Medulla oblongata (tissue), 1 donor: ENCODE results near the gene APOBEC3F.
"Not testable (repeated sequence)": the region's sequence is repeated elsewhere in the genome, so short reads cannot be mapped to it uniquely, and the experiment has no call there.

ENCODE experiments used
- DNase-seq: peaks from one replicate; pipeline ENCODE4 v3.0.0-alpha.2; 2015; ENCODE audit errors: extremely low spot score

The APOBEC3F gene

DNA sequence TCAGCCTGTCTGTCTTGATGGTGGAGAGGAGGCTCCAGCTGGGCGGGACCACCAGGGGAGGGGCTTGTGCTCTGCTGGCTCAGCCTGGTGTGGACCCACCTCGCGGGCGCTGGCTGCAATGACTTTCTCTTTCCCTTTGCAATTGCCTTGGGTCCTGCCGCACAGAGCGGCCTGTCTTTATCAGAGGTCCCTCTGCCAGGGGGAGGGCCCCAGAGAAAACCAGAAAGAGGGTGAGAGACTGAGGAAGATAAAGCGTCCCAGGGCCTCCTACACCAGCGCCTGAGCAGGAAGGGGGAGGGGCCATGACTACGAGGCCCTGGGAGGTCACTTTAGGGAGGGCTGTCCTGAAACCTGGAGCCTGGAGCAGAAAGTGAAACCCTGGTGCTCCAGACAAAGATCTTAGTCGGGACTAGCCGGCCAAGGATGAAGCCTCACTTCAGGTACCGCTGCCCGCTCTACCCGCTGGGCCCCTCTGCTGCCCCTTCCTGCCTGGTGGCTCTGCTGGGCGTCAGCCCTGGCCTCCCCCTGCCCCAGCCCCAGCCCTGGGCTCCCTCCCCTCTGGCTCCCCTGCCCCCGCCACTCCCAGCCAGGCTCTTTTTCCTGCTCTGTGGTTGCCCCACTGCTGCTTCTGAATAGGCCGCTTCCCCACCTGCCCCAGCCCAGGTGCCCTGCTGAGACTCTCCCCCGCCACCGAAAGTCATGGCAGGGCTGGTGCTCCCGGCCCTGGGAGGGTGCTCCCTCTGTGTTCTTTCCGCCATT is at the start of gene APOBEC3F:
APOBEC3F (plus strand) TSS at position 327 of the 759 bp plus-strand sequence; CDS start at position 424, 97 bp downstream.
- DNase-seq = peak; percentile 10

DNA sequence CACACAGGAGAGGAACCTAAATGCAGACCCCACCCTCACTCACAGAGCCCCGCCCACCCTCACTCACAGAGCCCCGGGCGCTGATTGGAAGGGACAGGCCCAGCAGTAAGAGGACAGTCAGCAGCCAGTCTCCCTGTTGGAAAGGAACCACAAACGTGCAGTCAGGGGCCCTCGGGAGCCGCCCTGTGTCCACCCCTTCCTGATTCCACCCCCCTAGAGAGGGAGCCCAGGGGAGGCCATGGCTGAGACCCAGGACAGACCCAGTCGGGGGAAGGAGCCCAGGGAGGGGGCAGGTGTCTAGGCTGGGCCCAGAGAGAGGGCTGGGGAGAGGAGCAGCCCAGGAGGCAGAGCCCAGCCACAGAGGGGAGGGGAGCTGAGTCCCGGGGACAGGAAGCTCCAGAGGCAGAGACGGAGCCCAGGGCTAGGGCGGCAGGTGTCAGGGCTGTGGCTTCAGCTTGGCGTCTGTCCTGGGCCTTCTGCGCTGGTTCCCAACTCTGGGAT is 47.7 kb upstream of the APOBEC3F start:
- not testable (repeated sequence) for DNase-seq

DNA sequence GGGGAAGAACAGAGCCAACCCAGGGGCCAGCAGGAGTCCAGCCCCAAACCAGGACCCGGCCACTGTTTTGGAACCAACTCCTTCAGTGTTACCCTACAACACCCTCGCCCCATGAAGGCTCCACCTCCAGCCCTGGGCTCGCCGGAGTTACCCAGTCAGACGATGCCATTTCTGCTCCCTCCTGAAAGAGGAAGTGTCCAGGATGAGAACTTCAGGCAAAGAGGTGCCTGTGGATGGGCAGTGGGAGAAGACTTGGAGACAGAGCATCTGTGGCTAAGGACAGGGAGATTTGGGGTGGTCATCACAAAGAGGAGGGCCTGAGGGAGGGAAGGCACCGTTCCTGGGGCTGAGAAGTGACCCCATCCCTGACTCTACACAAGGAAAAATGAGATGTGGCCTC is 44.6 kb upstream of the APOBEC3F start:
- no peak for DNase-seq

DNA sequence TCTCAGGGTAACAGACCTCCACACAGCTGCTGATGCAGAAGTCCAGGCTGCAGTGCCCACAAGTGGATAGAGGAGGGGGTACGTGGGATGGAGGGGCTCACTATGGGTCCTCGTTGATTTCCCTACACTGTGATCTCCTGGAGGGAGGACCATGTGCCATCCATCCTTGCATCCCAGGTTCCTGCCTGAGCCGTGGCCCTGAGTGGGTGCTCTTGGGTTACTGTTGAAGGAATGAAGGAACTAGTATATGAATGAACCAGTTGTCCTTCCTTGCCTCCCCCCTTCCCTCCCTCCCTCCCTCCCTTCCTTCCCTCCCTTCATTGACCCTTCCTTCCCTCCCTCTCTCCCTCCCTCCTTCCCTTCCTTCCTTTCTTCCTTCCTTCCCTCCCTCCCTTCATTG is 43.1 kb upstream of the APOBEC3F start:
- no peak for DNase-seq

DNA sequence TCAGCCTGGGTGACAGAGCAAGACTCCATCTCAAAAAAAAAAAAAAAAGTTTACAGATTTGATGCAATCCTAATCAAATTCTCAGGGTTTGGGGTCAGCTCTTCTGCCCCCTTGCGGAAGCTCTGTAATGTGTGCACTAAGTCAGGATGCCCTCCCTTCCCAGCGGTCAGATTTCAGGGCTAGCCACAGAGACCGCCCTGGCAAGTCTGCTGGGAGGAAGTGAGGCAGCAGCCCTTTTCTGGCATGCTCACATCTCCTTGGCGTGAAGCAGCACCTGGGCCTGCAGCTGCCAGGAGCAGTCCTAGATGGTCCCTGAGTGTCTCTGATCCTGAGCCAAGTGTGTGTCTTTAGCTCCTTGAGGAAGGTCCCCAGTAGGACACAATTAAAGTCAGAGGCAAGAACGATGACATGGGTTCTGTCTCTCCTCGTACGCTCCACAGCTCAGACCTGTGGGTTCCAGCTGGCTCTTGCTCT is 37.5 kb upstream of the APOBEC3F start:
- peak; percentile 83 for DNase-seq

DNA sequence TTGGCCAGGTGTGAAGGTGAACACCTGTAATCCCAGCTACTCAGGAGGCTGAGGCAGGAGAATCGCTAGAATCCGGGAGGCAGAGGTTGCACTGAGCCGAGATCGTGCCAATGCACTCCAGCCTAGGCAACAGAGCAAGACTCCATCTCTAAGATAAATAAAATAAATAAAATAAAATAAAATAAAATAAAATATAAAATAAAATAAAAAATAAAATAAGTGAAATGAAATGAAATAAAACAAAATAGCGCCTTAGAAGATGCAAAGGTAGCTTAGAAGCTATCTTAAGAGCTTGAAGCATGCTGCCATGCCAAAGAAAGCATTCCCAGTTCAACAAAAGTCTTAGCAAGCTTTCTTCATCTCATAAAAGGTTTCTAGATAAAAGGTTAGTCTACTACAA is 33.5 kb upstream of the APOBEC3F start:
- no peak for DNase-seq

DNA sequence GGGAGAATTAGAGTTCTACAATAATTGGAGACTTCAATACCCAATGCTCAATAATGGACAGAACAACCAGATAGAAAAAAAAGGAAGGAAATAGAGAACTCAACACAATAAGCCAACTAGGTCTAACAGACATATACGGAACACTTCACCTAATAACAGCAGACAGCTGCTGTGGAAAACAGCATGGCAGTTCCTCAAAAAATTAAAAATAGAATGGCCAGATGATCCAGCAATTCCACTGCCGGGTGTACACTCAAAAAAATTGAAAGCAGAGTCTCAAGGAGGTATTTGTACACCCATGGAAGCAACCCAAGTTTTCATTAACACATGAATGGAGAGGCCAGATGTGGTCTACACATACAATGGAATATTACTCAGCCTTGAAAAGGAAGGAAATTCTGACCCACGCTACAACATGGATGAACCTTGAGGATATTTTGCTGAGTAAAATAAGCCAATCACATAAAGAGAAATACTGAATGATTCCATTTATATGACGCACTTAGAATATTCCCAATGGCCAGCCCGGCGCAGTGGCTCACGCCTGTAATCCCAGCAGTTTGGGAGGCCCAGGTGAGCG is 32.3 kb upstream of the APOBEC3F start:
- not testable (repeated sequence) for DNase-seq

DNA sequence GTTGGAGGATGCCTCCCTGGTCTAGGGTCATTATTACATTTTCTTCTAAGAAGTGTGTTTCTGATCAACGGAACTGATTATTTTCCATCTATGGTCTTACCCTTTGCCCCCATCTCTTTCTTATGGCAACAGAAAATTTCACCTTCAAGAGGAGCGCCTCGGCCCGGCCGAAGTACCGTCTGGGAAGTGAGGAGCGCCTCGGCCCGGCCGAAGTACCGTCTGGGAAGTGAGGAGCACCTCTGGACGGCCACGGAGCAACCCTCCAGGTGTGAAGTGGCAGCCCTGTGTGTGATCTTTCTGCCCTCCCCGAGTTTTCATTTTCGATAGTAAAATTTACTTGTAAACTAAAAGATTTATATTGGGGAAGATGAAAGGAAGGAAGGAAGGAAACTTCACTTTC is 29.7 kb upstream of the APOBEC3F start:
- no peak for DNase-seq

DNA sequence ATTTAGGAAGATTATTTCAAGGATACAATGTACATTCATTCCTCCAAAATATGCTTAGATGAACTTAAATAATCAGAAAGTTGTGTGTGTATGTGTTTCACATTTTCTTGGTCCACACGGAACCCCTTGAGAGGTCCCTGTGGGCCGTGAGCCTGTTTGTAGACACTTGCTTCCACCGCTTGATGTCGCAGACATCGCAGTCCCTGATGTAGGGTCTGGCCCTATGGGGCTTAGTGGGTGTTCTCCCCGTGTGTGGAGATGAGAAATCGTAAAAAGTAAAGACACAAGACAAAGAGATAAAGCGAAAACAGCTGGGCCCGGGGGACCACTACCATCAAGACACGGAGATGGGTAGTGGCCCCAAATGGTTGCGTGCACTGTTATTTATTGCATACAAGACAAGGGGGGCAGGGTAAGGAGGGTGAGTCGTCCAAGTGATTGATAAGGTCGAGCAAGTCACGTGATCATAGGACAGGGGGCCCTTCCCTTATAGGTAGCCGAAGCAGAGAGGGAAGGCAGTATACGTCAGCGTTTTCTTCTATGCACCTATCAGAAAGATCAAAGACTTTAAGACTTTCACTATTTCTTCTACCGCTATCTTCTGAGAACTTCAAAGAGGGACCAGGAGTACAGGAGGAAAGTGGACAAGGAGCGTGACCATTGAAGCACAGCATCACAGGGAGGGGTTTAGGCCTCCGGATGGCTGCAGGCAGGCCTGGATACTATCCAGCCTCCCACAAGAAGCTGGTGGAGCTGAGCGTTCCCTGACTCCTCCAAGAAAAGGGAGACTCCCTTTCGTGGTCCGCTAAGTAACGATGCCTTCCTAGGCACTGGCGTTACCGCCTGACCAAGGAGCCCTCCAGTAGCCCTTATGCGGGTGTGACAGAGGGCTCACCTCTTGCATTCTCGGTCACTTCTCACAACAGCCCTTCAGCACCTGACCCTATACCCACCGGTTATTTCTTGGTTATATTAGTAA is 27.8 kb upstream of the APOBEC3F start:
- DNase-seq = no peak

DNA sequence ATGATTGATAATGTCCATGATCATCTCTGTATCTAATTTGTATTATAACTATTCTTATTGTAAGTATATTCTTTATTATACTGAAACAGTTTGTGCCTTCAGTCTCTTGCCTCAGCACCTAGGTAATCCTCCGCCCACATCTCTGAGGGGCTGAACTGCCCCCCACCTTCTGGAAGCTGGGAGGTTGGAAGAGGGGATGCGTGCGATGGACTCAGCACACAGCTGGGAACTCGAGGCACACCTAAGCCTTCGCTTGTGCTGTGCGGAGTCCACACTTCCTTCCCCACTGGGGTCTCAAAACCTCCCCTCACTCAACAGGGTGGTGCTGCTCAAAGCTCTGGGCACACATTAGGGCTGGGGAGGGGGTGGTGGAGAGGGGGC is 27.1 kb upstream of the APOBEC3F start:
- DNase-seq = not testable (repeated sequence)

DNA sequence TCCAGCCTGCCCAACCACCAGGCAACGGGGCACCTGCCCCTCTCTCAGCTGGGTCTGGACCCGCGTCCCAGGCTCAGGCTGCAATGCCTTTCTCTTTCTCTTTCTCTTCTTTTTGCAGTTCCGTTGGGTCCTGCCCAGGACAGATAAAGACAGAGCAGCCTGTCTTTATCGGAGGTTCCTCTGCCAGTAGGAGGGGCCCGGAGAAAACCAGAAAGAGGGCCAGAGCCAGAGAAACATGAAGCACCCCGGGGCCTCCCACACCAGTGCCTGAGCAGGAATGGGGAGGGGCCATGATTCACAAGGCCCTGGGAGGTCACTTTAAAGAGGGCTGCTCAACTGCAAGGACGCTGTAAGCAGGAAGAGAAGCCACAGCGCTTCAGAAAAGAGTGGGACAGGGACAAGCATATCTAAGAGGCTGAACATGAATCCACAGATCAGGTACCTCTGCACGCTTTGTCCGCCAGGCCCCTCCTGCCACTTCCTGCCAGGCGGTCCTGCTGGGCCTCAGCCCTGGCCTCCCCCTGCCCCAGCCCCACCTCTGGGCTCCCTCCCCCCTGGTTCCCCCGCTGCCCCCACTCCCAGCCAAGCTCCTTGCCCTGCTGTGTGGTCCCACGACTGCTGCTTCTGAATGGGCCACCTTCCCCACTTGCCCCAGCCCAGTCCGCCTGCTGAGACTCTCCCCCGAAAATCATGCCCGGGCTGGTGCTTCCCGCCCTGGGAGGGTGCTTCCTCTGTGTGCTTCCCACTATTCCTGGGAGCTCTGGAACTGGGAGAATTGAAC is 26.5 kb upstream of the APOBEC3F start, which contains the start of gene APOBEC3C:
APOBEC3C (plus strand) TSS at position 316 of the 781 bp plus-strand sequence; CDS start at position 422, 106 bp downstream.
- DNase-seq = peak; percentile 76

DNA sequence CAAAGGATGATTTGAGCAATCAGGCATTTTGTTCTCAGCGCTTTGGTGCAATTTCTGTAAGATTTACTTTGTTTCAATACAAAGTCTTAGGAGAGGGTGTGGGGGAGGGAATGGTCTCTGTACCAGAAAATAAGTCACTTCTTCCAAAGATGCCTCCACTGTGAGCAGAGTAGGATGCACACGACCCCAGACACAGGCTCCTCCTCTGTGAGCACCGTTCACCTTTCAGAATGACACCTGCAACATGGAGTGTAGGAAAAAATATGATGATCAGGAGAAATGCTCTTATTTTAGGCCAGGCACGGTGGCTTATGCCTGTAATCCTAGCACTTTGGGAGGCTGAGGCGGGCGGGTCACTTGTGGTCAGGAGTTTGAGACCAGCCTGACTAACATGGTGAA is 25.9 kb upstream of the APOBEC3F start:
- DNase-seq = not testable (repeated sequence)

DNA sequence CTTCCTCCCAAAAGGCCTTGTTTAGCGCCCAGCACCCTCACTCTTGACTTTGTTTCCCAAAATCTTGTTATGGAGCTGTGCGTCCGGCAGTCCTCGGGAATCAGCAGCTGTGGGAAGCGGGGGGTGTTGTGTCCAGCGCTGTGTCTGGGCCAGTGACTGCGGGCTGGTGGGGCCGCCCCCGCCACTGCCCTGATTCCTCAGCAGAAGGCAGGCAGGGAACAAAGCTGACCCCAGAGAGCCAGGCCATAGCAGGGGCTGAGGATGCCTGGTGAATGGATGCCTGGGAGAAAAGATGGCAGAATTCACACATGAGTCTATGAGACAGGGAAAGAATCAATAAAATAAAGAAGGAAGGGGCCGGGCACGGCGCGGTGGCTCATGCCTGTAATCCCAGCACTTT is 24.1 kb upstream of the APOBEC3F start:
- no peak for DNase-seq

DNA sequence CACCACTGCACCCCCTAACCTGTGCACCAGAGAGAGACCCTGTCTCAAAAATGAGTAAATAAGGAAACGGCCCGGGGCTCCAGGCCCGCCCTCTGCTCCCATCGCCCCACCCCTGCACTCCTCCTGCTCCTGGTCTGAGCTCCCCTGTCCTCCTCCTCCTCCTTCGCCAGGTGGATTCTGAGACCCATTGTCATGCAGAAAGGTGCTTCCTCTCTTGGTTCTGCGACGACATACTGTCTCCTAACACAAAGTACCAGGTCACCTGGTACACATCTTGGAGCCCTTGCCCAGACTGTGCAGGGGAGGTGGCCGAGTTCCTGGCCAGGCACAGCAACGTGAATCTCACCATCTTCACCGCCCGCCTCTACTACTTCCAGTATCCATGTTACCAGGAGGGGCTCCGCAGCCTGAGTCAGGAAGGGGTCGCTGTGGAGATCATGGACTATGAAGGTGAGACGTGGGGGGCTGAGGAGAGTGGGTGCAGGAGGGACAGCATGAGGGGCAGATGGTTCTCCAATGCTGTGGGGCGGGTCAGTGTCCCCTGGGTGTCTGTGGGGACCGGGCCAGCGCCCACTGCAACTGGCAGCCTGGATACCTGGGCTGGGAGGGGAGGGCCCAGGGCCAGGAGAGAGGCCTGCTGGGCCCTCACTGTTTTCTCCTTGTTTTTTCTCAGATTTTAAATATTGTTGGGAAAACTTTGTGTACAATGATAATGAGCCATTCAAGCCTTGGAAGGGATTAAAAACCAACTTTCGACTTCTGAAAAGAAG is 22.9 kb upstream of the APOBEC3F start:
- DNase-seq = no peak

DNA sequence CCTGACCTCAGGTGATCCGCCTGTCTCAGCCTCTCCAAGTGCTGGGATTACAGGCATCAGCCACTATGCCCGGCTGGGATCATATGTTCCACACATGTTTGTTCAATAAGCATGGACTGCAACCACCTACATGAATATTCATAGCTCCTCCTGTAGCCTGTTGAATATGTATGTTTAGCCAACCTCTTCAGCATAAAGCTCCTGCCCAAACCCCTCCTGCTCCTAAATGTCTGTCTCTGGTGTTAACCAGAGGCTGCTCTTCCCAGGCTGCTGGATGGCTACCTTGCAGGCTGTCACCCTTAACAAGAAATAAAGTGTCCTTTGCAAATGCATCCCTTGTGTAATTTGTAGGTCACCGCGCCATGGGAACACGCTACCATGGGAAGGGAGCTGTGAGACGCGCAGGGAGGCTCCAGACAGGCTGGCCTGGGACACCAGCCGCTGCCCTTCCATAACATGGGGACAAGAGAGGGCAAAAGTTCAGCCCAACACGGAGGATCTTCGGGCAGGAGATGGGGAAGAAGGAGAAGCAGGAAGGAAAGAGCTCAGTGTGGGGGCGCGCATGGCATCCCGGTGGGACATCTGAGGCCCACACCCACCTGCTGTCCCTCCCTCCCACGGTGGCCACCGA is 20.5 kb upstream of the APOBEC3F start:
- DNase-seq = not testable (repeated sequence)

DNA sequence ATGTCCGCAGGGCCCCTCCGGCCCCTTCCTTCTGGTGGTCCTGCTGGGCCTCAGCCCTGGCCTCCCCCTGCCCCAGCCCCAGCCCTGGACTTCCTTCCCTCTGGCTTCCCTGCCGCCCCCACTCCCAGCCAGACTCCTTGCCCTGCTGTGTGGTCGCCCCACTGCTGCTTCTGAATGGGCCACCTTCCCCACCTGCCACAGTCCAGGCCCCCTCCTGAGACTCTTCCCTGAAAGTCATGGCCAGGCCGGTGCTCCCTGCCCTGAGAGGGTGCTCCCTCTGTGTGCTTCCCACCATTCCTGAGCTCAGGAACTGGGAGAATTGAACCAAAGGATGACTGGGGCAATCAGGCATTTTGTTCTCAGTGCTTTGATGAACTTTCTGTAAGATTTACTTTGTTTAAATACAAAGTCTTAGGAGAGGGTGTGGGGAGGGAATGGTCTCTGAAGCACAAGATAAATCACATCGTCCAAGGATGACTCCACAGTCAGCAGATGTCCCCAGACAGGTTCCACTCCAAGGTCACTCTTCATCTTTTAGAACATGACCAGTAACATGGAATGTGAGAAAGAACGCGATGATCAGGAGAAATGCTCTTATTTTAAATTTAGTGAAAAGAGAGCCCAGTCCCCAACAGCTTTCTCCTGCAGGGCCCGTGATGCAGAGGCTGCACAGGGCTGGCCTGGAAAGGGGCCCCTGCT is 19.0 kb upstream of the APOBEC3F start:
- DNase-seq = no peak

DNA sequence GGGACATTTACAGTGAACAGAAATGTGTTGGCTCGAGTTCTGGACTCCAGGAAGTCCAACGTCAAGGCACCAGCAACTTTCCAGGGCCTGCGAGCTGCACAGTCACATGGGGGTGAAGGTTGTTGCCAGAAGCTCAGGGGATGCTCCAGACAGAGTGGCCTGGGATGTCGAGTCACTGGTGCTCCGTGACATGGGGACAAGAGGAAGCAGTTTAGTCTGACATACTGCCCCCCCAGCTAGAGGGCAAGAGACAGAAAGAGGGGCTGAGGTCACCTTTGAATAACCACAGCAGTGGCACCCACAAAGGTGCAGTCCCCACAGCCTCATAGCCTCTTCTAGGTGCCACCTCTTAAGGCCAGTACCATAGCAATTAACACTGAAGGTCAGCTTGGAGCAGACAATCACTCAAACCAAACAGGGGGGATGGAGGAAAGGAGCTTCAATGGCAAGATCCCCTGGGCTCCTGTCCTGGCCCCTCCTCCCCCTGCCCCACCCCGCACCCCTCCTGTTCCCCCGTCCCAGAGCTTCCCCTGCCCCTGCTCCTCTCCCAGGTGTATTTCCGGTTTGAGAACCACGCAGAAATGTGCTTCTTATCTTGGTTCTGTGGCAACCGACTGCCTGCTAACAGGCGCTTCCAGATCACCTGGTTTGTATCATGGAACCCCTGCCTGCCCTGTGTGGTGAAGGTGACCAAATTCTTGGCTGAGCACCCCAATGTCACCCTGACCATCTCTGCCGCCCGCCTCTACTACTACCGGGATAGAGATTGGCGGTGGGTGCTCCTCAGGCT is 15.9 kb upstream of the APOBEC3F start:
- DNase-seq = no peak

DNA sequence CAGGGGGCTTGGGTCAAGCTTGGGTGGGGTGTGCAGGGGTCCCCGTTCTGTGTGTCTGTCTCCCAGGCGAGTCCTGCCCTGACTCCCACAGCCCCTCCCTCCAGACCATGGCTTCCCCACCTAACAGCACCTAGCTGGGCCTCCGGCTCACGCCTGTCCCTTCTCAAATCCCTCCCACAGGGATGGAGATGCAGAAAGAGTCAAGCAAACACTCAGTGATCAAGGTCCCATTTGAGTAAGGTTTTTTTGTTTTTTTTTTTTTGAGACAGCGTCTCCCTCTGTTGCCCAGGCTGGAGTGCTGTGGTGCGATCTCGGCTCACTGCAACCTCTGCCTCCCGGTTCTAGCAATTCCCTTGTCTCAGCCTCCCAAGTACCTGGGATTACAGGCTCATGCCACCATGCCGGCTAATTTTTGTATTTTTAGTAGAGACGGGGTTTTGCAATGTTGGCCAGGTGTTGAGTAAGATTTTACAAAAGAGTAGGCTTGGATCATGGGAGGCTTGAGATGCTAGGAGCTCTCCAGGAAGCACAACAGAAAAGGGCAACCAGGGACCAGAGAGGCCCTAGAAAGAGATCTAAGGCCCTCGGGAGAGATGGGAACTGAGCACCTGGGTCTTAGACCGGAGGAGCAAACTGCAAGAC is 14.0 kb upstream of the APOBEC3F start:
- DNase-seq = no peak
